ENCODE results near the gene VWF. TPM values are rescaled to one million over a fixed set of nuclear protein-coding genes. Genes with fewer than 3 reads are reported as not detected.

The VWF gene
- total and polyA plus RNA-seq, 2 experiments from 2014 or later = 0.42 to 0.56 TPM

- H2AFZ ChIP-seq = no peak overlapping the region
These were observed 156.6 kb downstream of the VWF start for GRCh38 chr12:5967645-5968415.

More at GRCh38 chr12:5967645-5968415, 156.6 kb downstream of the VWF start:
- Histone ChIP-seq H3K4me1 (ENCODE audit: insufficient read depth) (peaks cover 21% of the 10 kb centered on the region), H3K27me3 (ENCODE audit: insufficient read depth) (no peaks in the 10 kb centered on the region), H3K4me3 (no peak overlapping the region), H4K20me1 (replicated peaks; ENCODE audit: insufficient read depth) (no peaks in the 10 kb centered on the region), H3K79me2 (replicated peaks; ENCODE audit: insufficient read depth) (no peaks in the 10 kb centered on the region), H3K36me3 (ENCODE audit: insufficient read depth) (no peaks in the 10 kb centered on the region), H3K9me2 (ENCODE audit: insufficient read depth) (no peaks in the 10 kb centered on the region), H3F3A (replicated peaks; ENCODE audit: low read depth) (0 out of 2 replicates have a peak, but pooled peaks cover 2% of the 10 kb centered on the region), H3K4me2 (no peak overlapping the region), H3K27ac (ENCODE audit: low read depth) (no peak overlapping the region)
- no peak overlapping the region for H3K27ac Mint-ChIP-seq
- H3K4me1 Mint-ChIP-seq = peaks cover 33% of the 10 kb centered on the region
- H3K36me3 Mint-ChIP-seq (ENCODE audit: low read depth) = no peaks in the 10 kb centered on the region
- TF ChIP-seq EZH2 (IDR thresholded peaks at IDR 0.05; ENCODE audit: low read depth, unreplicated experiment) (no peak), STAT1 (IDR thresholded peaks at IDR 0.05; ENCODE audit: unreplicated experiment) (no peak), ETS1 (IDR thresholded peaks at IDR 0.05) (no peak), CTCF (conservative IDR thresholded peaks at IDR 0.05; ENCODE audit: low read depth in 2 of 2) (no peak), REST (IDR thresholded peaks at IDR 0.05; ENCODE audit: unreplicated experiment) (no peak), ZNF331 (CRISPR knock-in tag; IDR thresholded peaks at IDR 0.05; ENCODE audit: low read depth) (no peak), CREB1 (CRISPR knock-in tag; IDR thresholded peaks at IDR 0.05; ENCODE audit: low read depth) (no peak), JUNB (IDR thresholded peaks at IDR 0.05; ENCODE audit: unreplicated experiment) (no peak), EZH2phosphoT487 (IDR thresholded peaks at IDR 0.05; ENCODE audit: unreplicated experiment) (no peak), ZNF462 (CRISPR knock-in tag; IDR thresholded peaks at IDR 0.05) (no peak), NANOG (IDR thresholded peaks at IDR 0.05; ENCODE audit: borderline replicate concordance) (no peak), POLR2AphosphoS5 (IDR thresholded peaks at IDR 0.05; ENCODE audit: low read depth) (no peak), ZNF114 (CRISPR knock-in tag; IDR thresholded peaks at IDR 0.05) (no peak)
- DNase-seq (ENCODE audit: low spot score) (no peak), ATAC-seq (no peak)
- no peak overlapping the region for H3K4me3 Mint-ChIP-seq
- H3K9me3 Mint-ChIP-seq = no peaks in the 10 kb centered on the region
- H3K27me3 Mint-ChIP-seq (ENCODE audit: insufficient read depth, low read depth, poor library complexity) = peaks cover 13% of the 10 kb centered on the region
